Activated T-cell treated with anti-CD3 and anti-CD28 coated beads, Interleukin-2, amount 50 U/mL, for 24 hours (primary cell): ENCODE data around the gene PEAK1.

Experiments
- DNase-seq: peaks from one replicate; pipeline ENCODE4 v3.0.0-alpha.2; 2020
- H3K27ac Mint-ChIP-seq: 2 replicates; pipeline ENCODE4 v1.8.0; 2020; ENCODE audit warnings: mild to moderate bottlenecking, mixed read lengths
- H3K27me3 Mint-ChIP-seq: 2 replicates; pipeline ENCODE4 v1.8.0; 2020; ENCODE audit warnings: mixed read lengths
- H3K36me3 Mint-ChIP-seq: 2 replicates; pipeline ENCODE4 v1.8.0; 2020; ENCODE audit warnings: low read depth, mixed read lengths
- H3K4me1 Mint-ChIP-seq: 2 replicates; pipeline ENCODE4 v1.8.0; 2020; ENCODE audit warnings: low read depth, mixed read lengths
- H3K4me3 Mint-ChIP-seq: 2 replicates; pipeline ENCODE4 v1.8.0; 2020; ENCODE audit warnings: mild to moderate bottlenecking, moderate library complexity, mixed read lengths
- H3K9me3 Mint-ChIP-seq: 2 replicates; pipeline ENCODE4 v1.8.0; 2020; ENCODE audit warnings: mixed read lengths

The PEAK1 gene

GRCh38 chr15:77112838-77113504 is 306.9 kb downstream of the PEAK1 start:
- DNase-seq: no peak
- no peak overlapping the region for H3K4me3 Mint-ChIP-seq
- H3K4me1 Mint-ChIP-seq: no peaks in the 10 kb centered on the region
- no peaks in the 10 kb centered on the region for H3K27me3 Mint-ChIP-seq
- H3K9me3 Mint-ChIP-seq: no peaks in the 10 kb centered on the region
- H3K36me3 Mint-ChIP-seq: peaks cover 9% of the 10 kb centered on the region
- H3K27ac Mint-ChIP-seq: no peak overlapping the region

GRCh38 chr15:77111789-77112188 is 308.1 kb downstream of the PEAK1 start:
- Mint-ChIP-seq H3K27ac (no peak overlapping the region), H3K4me1 (no peaks in the 10 kb centered on the region), H3K36me3 (peaks cover 9% of the 10 kb centered on the region), H3K4me3 (no peak overlapping the region), H3K9me3 (no peaks in the 10 kb centered on the region), H3K27me3 (no peaks in the 10 kb centered on the region)
- DNase-seq: no peak

GRCh38 chr15:77107531-77108355 is 312.2 kb downstream of the PEAK1 start:
- H3K9me3 Mint-ChIP-seq: no peaks in the 10 kb centered on the region
- H3K4me3 Mint-ChIP-seq: no peak overlapping the region
- H3K4me1 Mint-ChIP-seq: no peaks in the 10 kb centered on the region
- no peaks in the 10 kb centered on the region for H3K27me3 Mint-ChIP-seq
- peak; percentile 44 for DNase-seq
- no peaks in the 10 kb centered on the region for H3K36me3 Mint-ChIP-seq
- H3K27ac Mint-ChIP-seq: no peak overlapping the region

- DNase-seq: no peak
- H3K4me3 Mint-ChIP-seq: no peak overlapping the region
- H3K27me3 Mint-ChIP-seq: no peaks in the 10 kb centered on the region
- no peaks in the 10 kb centered on the region for H3K36me3 Mint-ChIP-seq
- no peak overlapping the region for H3K27ac Mint-ChIP-seq
- H3K4me1 Mint-ChIP-seq: no peaks in the 10 kb centered on the region
- no peaks in the 10 kb centered on the region for H3K9me3 Mint-ChIP-seq
These were observed 312.8 kb downstream of the PEAK1 start for GRCh38 chr15:77107068-77107467.

- Mint-ChIP-seq H3K4me1 (no peaks in the 10 kb centered on the region), H3K9me3 (no peaks in the 10 kb centered on the region), H3K27me3 (no peaks in the 10 kb centered on the region), H3K4me3 (no peak overlapping the region), H3K36me3 (no peaks in the 10 kb centered on the region), H3K27ac (no peak overlapping the region)
- DNase-seq: no peak
These were observed 315.7 kb downstream of the PEAK1 start for GRCh38 chr15:77104155-77104554.

GRCh38 chr15:77099741-77100463 is 320.0 kb downstream of the PEAK1 start:
- H3K9me3 Mint-ChIP-seq: no peaks in the 10 kb centered on the region
- no peaks in the 10 kb centered on the region for H3K27me3 Mint-ChIP-seq
- no peak overlapping the region for H3K27ac Mint-ChIP-seq
- H3K4me3 Mint-ChIP-seq: no peak overlapping the region
- no peaks in the 10 kb centered on the region for H3K4me1 Mint-ChIP-seq
- H3K36me3 Mint-ChIP-seq: no peaks in the 10 kb centered on the region
- no peak for DNase-seq

- no peaks in the 10 kb centered on the region for H3K4me1 Mint-ChIP-seq
- no peaks in the 10 kb centered on the region for H3K36me3 Mint-ChIP-seq
- H3K27me3 Mint-ChIP-seq: no peaks in the 10 kb centered on the region
- H3K4me3 Mint-ChIP-seq: no peak overlapping the region
- H3K27ac Mint-ChIP-seq: no peak overlapping the region
- DNase-seq: no peak
- H3K9me3 Mint-ChIP-seq: no peaks in the 10 kb centered on the region
These were observed 321.3 kb downstream of the PEAK1 start for GRCh38 chr15:77098572-77098971.

- DNase-seq: no peak
- no peak overlapping the region for H3K4me3 Mint-ChIP-seq
- H3K4me1 Mint-ChIP-seq: no peaks in the 10 kb centered on the region
- no peaks in the 10 kb centered on the region for H3K36me3 Mint-ChIP-seq
- H3K27me3 Mint-ChIP-seq: no peaks in the 10 kb centered on the region
- no peaks in the 10 kb centered on the region for H3K9me3 Mint-ChIP-seq
- H3K27ac Mint-ChIP-seq: no peak overlapping the region
These were observed 322.0 kb downstream of the PEAK1 start for GRCh38 chr15:77097921-77098320.

- no peak for DNase-seq
- Mint-ChIP-seq H3K27ac (no peak overlapping the region), H3K4me3 (no peak overlapping the region), H3K36me3 (no peaks in the 10 kb centered on the region), H3K4me1 (no peaks in the 10 kb centered on the region), H3K9me3 (no peaks in the 10 kb centered on the region), H3K27me3 (no peaks in the 10 kb centered on the region)
These were observed 322.6 kb downstream of the PEAK1 start for GRCh38 chr15:77097248-77097721.

GRCh38 chr15:77096541-77096940 is 323.4 kb downstream of the PEAK1 start:
- Mint-ChIP-seq H3K27ac (no peak overlapping the region), H3K27me3 (no peaks in the 10 kb centered on the region), H3K4me3 (no peak overlapping the region), H3K4me1 (no peaks in the 10 kb centered on the region), H3K36me3 (no peaks in the 10 kb centered on the region), H3K9me3 (no peaks in the 10 kb centered on the region)
- DNase-seq: no peak

GRCh38 chr15:77096138-77096537 is 323.8 kb downstream of the PEAK1 start:
- H3K9me3 Mint-ChIP-seq: no peaks in the 10 kb centered on the region
- H3K36me3 Mint-ChIP-seq: no peaks in the 10 kb centered on the region
- no peak overlapping the region for H3K4me3 Mint-ChIP-seq
- H3K27me3 Mint-ChIP-seq: no peaks in the 10 kb centered on the region
- no peak overlapping the region for H3K27ac Mint-ChIP-seq
- no peak for DNase-seq
- H3K4me1 Mint-ChIP-seq: no peaks in the 10 kb centered on the region

- Mint-ChIP-seq H3K36me3 (no peaks in the 10 kb centered on the region), H3K27ac (no peak overlapping the region), H3K4me1 (no peaks in the 10 kb centered on the region), H3K27me3 (no peaks in the 10 kb centered on the region), H3K9me3 (no peaks in the 10 kb centered on the region), H3K4me3 (no peak overlapping the region)
- DNase-seq: no peak
These were observed 325.4 kb downstream of the PEAK1 start for GRCh38 chr15:77094397-77095030.

GRCh38 chr15:77093436-77093835 is 326.5 kb downstream of the PEAK1 start:
- H3K4me1 Mint-ChIP-seq: no peaks in the 10 kb centered on the region
- no peaks in the 10 kb centered on the region for H3K27me3 Mint-ChIP-seq
- H3K27ac Mint-ChIP-seq: no peak overlapping the region
- DNase-seq: no peak
- no peak overlapping the region for H3K4me3 Mint-ChIP-seq
- no peaks in the 10 kb centered on the region for H3K36me3 Mint-ChIP-seq
- no peaks in the 10 kb centered on the region for H3K9me3 Mint-ChIP-seq

GRCh38 chr15:77091097-77091496 is 328.8 kb downstream of the PEAK1 start:
- Mint-ChIP-seq H3K4me1 (no peaks in the 10 kb centered on the region), H3K36me3 (no peaks in the 10 kb centered on the region), H3K9me3 (no peaks in the 10 kb centered on the region), H3K27me3 (no peaks in the 10 kb centered on the region), H3K27ac (no peak overlapping the region), H3K4me3 (no peak overlapping the region)
- no peak for DNase-seq
